IPS DF 6.9 (cell line): ENCODE results near the gene USP30.

Source experiments
- DNase-seq: peaks from one replicate; pipeline ENCODE4 v3.0.0-alpha.2; 2013; ENCODE audit warnings: low read depth, low spot score
- H3K27ac ChIP-seq: one replicate; pipeline ENCODE4 v1.5.1; 2013; ENCODE audit warnings: low read length, control low read depth
- H3K27me3 ChIP-seq: 2 replicates; pipeline ENCODE4 v1.6.1; 2013; ENCODE audit warnings: mild to moderate bottlenecking, low read length; ENCODE audit not compliant: control insufficient read depth, insufficient read depth
- H3K36me3 ChIP-seq: 2 replicates; pipeline ENCODE4 v1.6.1; 2013; ENCODE audit warnings: low read length; ENCODE audit not compliant: control insufficient read depth, insufficient read depth
- H3K4me1 ChIP-seq: 2 replicates; pipeline ENCODE4 v1.6.1; 2013; ENCODE audit warnings: low read length; ENCODE audit not compliant: control insufficient read depth, insufficient read depth
- H3K4me3 ChIP-seq: 2 replicates; pipeline ENCODE4 v1.5.1; 2013; ENCODE audit warnings: mild to moderate bottlenecking, low read length
- H3K9me3 ChIP-seq: 2 replicates; pipeline ENCODE4 v1.6.1; 2013; ENCODE audit warnings: low read length, inconsistent platforms; ENCODE audit not compliant: control insufficient read depth, insufficient read depth
- WGBS: extraction: QIAGEN DNeasy Blood & Tissue Kit; methylation state at CpG from one replicate; pipeline ENCODE4 v1.1.7; 2013; ENCODE audit warnings: mixed read lengths, missing lambda C conversion rate; ENCODE audit not compliant: insufficient read length, insufficient coverage; 5-methylcytosine and 5-hydroxymethylcytosine counted together

The USP30 gene

DNA sequence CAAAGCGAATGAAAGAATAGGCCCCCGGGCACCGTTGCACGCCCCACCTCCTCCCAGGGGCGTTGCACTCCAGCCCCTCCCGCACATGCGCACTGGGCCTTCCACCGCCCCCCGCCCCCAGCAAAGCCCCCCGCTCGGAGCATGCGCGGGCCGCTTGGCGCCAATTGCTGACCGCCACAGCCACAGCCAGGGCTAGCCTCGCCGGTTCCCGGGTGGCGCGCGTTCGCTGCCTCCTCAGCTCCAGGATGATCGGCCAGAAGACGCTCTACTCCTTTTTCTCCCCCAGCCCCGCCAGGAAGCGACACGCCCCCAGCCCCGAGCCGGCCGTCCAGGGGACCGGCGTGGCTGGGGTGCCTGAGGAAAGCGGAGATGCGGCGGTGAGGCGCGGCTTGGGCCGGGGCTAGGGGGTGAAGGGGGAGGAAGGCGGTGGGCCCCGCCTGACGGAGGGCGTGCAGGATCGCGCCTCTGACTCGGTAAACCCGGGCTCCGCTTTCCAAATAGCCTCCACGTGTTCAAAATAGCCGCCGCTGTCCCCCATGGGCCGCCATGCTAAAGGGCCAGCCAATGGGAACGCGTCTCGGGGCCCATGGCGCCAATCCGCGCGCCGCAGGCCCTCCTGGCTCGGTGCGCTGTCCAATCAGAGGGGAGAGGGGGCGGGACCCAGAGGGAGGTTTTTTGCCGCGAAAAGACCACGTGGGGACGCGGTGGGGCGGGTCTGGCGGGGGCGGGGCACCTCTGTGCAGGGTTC is 45.2 kb downstream of the USP30 start, which contains the start of gene UNG:
Gene UNG, plus strand, starts transcription at position 163 of the 748 bp plus-strand sequence. Its CDS starts 83 bp downstream, at position 246.
- Histone ChIP-seq H3K9me3 (no peaks in the 10 kb centered on the region), H3K4me1 (peaks cover 1% of the 10 kb centered on the region; the same call in 1 of the 2 replicates), H3K27me3 (no peaks in the 10 kb centered on the region), H3K27ac (no peak within 1 kb of the TSS), H3K36me3 (peaks cover 10% of the 10 kb centered on the region), H3K4me3 (peak within 1 kb of the TSS; percentile 79)
- peak; percentile 89 for DNase-seq
- WGBS, result no CpG with 5 or more reads among the region's 71 CpGs

DNA sequence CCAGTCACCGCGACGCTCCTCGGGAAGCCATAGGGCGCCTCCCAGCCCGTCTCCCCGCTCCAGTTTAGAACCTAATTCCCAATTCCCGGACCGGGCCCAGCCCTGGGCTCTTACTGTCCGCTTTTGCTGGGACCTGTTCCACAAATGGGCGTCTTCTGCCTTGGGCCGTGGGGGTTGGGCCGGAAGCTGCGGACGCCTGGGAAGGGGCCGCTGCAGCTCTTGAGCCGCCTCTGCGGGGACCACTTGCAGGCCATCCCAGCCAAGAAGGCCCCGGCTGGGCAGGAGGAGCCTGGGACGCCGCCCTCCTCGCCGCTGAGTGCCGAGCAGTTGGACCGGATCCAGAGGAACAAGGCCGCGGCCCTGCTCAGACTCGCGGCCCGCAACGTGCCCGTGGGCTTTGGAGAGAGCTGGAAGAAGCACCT is 45.8 kb downstream of the USP30 start:
- H3K27me3 ChIP-seq, result no peaks in the 10 kb centered on the region
- WGBS, result no CpG with 5 or more reads among the region's 32 CpGs
- H3K4me1 ChIP-seq, result peaks cover 1% of the 10 kb centered on the region; the same call in 1 of the 2 replicates
- DNase-seq, result no peak
- H3K27ac ChIP-seq, result no peak overlapping the region
- H3K9me3 ChIP-seq, result no peaks in the 10 kb centered on the region
- H3K36me3 ChIP-seq, result peaks cover 12% of the 10 kb centered on the region
- H3K4me3 ChIP-seq, result peak overlapping the region; percentile 79

DNA sequence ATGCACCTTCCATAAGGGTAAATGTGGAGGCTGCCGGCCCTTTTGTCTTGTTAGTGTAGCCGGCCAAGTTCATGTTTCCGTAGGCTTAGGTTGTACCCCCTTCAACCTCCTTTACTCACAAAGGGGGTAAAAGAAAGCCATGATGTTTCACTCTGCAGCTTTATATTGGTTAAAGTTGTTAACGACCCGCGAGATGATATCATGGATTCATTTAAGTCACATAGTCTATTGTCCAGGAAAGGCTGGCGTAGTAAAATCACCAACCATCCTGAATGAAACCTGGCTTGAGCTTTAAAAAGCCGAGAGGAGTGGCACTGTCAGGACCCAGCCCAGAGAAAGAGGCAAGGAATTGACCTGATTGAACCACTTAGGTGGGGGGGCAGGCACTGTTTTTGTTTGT is 46.3 kb downstream of the USP30 start:
- H3K27me3 ChIP-seq, result no peaks in the 10 kb centered on the region
- H3K36me3 ChIP-seq, result peaks cover 14% of the 10 kb centered on the region
- no peak for DNase-seq
- H3K27ac ChIP-seq, result no peak overlapping the region
- no peaks in the 10 kb centered on the region for H3K9me3 ChIP-seq
- peaks cover 1% of the 10 kb centered on the region; the same call in 1 of the 2 replicates for H3K4me1 ChIP-seq
- no CpG with 5 or more reads among the region's 8 CpGs for WGBS
- peak overlapping the region; percentile 79; the same call in 1 of the 2 replicates for H3K4me3 ChIP-seq

DNA sequence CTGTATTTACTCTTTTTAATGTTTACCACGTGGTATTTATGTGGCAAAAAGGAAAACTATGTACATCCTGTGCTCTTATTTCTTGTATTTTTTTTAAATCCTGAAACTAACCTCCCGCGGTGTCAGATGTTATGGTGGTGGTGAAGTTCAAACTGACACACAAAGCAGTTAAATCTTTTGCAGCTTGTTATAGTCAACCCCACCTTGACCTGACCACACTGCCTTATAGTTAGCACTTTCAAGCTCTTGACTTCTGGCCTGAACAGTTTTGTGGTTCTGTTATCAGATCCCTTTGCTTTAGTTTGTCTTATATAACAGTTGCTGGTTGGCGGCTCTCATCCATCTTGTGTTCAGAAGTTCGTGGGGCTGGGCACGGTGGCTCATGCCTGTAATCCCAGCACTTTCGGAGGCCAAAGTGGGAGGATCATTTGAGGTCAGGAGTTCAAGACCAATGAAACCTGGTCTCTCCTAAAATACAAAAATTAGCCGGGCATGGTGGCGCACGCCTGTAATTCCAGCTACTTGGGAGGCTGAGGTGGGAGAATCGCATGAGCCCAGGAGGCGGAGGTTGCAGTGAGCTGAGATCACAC is 47.1 kb downstream of the USP30 start:
- DNase-seq, result no peak
- Histone ChIP-seq H3K4me3 (no peak overlapping the region), H3K27ac (no peak overlapping the region), H3K4me1 (peaks cover 1% of the 10 kb centered on the region; the same call in 1 of the 2 replicates), H3K36me3 (peaks cover 19% of the 10 kb centered on the region), H3K9me3 (no peaks in the 10 kb centered on the region), H3K27me3 (no peaks in the 10 kb centered on the region)
- WGBS, result no CpG with 5 or more reads among the region's 12 CpGs

DNA sequence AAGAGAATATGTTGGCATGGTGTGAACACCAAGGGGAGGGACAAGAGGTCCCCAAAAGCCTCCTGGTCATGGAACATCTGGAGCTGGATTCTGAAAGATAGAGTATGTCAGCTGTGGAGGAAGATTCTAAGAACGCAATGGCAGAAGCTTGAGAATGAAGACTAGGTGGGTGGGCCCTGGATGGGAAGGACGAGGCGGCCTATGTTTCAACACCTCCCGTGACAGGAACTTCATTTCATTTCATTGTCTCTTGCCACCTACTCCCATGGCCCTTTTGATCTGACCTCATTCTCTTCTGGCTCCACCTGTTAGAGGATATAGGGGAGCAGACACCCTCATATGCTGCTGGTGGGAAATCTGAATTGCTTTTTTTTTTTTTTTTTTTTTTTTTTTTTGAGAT is 48.4 kb downstream of the USP30 start:
- Histone ChIP-seq H3K4me3 (no peak overlapping the region), H3K4me1 (peaks cover 1% of the 10 kb centered on the region; the same call in 1 of the 2 replicates), H3K27ac (no peak overlapping the region), H3K36me3 (peaks cover 27% of the 10 kb centered on the region), H3K27me3 (no peaks in the 10 kb centered on the region), H3K9me3 (no peaks in the 10 kb centered on the region)
- no CpG with 5 or more reads among the region's 4 CpGs for WGBS
- DNase-seq, result no peak

DNA sequence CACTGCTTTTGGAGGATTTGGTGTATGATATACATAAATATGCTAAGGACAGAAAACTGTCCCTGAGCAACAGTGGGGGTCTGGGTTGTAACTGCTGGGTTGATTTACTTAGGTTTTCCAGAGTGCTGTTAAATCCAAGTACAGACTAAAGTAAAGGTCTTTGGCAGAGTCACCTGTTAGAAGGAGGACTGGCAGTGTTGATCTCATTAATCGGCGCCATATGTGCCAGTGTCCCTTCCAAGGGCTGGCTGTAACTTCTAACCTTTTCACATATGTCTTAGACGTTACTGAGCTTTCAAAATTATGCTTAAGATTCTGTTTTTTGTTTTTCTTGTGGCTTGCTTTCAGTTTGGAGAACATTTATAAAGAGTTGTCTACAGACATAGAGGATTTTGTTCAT is 50.1 kb downstream of the USP30 start:
- no peak overlapping the region for H3K4me3 ChIP-seq
- DNase-seq, result no peak
- no peak overlapping the region for H3K27ac ChIP-seq
- peaks cover 36% of the 10 kb centered on the region for H3K36me3 ChIP-seq
- no peaks in the 10 kb centered on the region for H3K4me1 ChIP-seq
- no peaks in the 10 kb centered on the region for H3K27me3 ChIP-seq
- H3K9me3 ChIP-seq, result no peaks in the 10 kb centered on the region
- no CpG with 5 or more reads among the region's 3 CpGs for WGBS

DNA sequence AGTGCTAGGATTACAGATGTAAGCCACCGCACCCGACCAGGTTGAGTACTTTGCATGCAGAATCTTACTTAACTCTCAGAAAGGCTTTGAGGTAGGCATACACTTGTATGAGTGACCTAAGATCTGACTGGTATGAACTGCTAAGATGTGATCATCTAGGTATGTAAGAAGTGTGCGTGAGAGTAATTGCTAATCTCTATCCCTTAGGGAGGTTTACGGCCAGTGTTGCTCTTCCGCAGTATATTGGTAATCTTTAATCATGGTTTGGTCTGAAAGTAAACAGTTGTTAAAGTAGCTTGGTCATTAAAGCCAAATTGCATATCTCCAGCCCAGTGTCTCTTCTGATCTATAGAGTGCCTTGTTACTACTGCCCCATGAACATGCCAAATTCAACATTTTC is 52.8 kb downstream of the USP30 start:
- no peak overlapping the region for H3K27ac ChIP-seq
- H3K36me3 ChIP-seq, result peaks cover 33% of the 10 kb centered on the region
- no CpG with 5 or more reads among the region's 5 CpGs for WGBS
- DNase-seq, result no peak
- H3K27me3 ChIP-seq, result no peaks in the 10 kb centered on the region
- no peaks in the 10 kb centered on the region for H3K4me1 ChIP-seq
- no peaks in the 10 kb centered on the region for H3K9me3 ChIP-seq
- no peak overlapping the region for H3K4me3 ChIP-seq

DNA sequence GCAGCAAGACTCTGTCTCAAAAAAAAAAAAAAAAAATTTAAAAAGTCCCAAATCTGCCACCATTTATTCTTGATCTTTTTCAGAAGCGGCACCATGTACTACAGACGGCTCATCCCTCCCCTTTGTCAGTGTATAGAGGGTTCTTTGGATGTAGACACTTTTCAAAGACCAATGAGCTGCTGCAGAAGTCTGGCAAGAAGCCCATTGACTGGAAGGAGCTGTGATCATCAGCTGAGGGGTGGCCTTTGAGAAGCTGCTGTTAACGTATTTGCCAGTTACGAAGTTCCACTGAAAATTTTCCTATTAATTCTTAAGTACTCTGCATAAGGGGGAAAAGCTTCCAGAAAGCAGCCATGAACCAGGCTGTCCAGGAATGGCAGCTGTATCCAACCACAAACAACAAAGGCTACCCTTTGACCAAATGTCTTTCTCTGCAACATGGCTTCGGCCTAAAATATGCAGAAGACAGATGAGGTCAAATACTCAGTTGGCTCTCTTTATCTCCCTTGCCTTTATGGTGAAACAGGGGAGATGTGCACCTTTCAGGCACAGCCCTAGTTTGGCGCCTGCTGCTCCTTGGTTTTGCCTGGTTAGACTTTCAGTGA is 57.5 kb downstream of the USP30 start:
- H3K27me3 ChIP-seq, result no peaks in the 10 kb centered on the region
- no CpG with 5 or more reads among the region's 6 CpGs for WGBS
- H3K4me3 ChIP-seq, result no peak overlapping the region
- no peak overlapping the region for H3K27ac ChIP-seq
- DNase-seq, result no peak
- 0 out of 2 replicates have a peak, but pooled peaks cover 2% of the 10 kb centered on the region for H3K4me1 ChIP-seq
- H3K36me3 ChIP-seq, result peaks cover 21% of the 10 kb centered on the region; the same call in 1 of the 2 replicates
- H3K9me3 ChIP-seq, result no peaks in the 10 kb centered on the region

DNA sequence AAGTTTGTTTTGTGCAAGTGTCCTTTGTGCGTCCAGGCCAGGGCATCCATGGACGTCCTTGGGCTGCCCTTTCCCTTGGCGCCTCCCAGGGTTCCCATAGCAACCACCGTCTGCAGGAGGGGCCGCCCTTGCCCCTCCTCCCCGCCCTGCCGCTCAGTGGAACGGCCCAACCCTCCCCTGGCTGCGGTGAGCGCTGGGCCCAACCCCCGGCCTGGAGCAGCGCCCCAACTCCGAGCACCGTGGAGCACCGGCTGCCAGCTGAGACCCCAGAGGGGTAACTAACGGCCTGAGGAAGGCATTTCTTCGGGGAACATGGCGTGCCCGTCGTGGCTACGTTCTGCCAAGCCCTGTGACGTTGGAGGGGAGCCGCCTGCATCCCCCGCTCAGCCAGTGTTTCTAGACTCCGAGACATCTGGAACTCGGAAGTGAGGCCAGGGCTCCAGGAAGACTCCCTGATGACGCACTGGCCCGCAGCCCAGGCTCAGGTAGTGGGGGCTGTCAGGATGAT is 58.7 kb downstream of the USP30 start:
- H3K27me3 ChIP-seq, result no peaks in the 10 kb centered on the region
- no CpG with 5 or more reads among the region's 28 CpGs for WGBS
- H3K27ac ChIP-seq, result no peak overlapping the region
- H3K36me3 ChIP-seq, result peaks cover 10% of the 10 kb centered on the region; the same call in 1 of the 2 replicates
- DNase-seq, result peak; percentile 61
- no peaks in the 10 kb centered on the region for H3K9me3 ChIP-seq
- H3K4me1 ChIP-seq, result peaks cover 3% of the 10 kb centered on the region; the same call in 1 of the 2 replicates
- peak overlapping the region; percentile 51; the same call in 1 of the 2 replicates for H3K4me3 ChIP-seq

DNA sequence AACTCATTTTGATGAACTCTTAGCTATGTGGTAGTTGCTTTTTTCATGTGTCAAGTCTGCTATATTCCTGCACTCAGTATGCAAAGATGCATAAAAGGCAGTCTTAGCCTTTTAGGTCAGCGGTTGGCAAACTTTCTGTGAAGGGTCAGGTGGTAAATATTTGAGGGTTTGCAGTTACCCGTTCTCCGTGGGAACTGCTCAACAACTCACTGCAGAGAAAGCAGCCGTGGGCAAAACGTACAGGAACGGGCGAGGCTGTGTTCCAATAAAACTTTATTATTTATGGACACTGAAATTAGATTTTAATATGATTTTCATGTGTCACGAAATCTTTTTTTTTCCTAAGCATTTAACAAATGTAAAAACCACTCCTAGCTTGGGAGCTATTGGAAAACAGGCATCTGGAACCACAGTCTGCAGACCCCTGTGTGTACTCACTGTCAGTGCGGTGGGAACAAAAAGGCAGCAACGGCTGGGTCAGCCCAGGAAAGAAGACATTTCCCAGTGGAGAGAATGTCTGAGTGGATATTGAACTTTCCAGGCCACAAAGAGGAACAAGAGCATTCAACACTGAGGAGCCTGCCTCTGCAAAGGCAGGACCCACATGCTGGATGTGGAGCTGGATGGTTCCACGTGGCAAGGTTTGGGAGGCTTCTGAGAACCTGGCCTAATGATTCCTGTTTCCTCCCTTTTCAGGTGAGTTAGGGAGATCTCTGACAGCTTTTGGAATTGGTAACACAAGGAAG is 60.5 kb downstream of the USP30 start:
- peaks cover 3% of the 10 kb centered on the region; the same call in 1 of the 2 replicates for H3K4me1 ChIP-seq
- H3K36me3 ChIP-seq, result peaks cover 4% of the 10 kb centered on the region; the same call in 1 of the 2 replicates
- H3K27ac ChIP-seq, result no peak overlapping the region
- no peaks in the 10 kb centered on the region for H3K27me3 ChIP-seq
- WGBS, result no CpG with 5 or more reads among the region's 11 CpGs
- no peak for DNase-seq
- H3K9me3 ChIP-seq, result no peaks in the 10 kb centered on the region
- no peak overlapping the region for H3K4me3 ChIP-seq
